CD1c-positive myeloid dendritic cell (primary cell): ENCODE results near the gene PAPSS2.
"Not testable (repeated sequence)": the region's sequence is repeated elsewhere in the genome, so short reads cannot be mapped to it uniquely, and the experiment has no call there.

Experiments used
- DNase-seq: peaks from one replicate; pipeline ENCODE4 v3.0.0-alpha.2; 2016; ENCODE audit errors: extremely low spot score

The PAPSS2 gene

GRCh38 chr10:87642988-87643387 lies 16.7 kb upstream of the PAPSS2 start:
- peak; percentile 70 for DNase-seq

DNA sequence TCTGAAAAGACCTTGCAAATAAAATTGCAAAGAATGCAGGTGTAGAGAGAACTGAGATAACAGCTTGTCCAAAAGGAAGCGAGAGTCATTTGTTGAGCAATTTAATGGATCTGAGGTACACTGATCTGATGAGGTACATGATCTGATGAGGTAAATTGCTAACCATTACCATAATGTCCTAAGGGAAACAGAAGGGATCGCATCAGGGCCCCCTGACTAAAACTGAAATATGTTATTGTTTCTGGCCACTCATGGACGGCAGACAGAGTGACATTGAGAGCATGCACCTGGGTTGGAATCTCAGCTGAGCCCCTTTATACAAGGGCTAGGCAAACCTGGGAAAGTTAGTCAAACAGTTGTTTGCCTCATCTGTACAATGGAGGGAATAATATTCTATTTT lies 15.8 kb upstream of the PAPSS2 start:
- DNase-seq: no peak

- DNase-seq: not testable (repeated sequence)
Observed at GRCh38 chr10:87644500-87644899, 15.2 kb upstream of the PAPSS2 start.

DNA sequence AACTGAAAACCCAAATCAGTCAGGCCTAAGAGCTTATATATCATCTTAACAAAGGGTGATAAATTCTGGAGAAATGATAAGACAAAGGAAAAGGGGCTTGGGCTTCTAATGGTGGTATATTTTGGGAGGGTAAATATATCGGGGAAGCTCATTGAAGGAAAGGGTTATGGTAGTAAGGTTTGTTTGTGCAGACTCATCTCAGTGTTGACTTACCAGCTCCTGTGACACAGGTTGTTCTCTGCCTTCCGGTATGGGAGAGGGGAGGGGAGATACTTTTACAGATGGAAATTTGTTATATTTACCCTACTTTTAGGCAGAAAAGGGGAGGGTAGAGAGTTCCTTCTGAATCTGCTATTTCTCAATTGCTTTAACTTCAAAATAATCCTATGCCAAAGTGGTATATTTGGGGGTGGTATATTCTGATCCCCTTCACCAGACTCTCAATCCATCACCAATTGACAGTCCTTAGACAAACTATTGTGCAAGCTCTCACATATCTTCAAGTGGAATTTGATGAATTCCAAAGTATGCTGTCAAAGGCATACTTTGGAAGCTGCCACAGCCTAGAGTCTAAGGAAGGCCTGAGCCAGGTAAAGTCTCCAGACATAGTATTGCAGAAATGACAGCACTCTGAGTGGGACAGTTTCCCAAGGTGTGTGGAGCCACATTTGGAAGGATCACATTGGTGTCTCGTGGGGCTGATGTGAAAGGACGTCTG lies 13.3 kb upstream of the PAPSS2 start:
- DNase-seq: no peak

- DNase-seq: no peak
Observed at GRCh38 chr10:87646935-87647334, 12.7 kb upstream of the PAPSS2 start.

GRCh38 chr10:87650838-87651589 lies 8.7 kb upstream of the PAPSS2 start:
- peak; percentile 29 for DNase-seq

- no peak for DNase-seq
Observed at GRCh38 chr10:87651801-87652200, 7.9 kb upstream of the PAPSS2 start.

- no peak for DNase-seq
Observed at GRCh38 chr10:87652261-87652660, 7.4 kb upstream of the PAPSS2 start.

- DNase-seq: no peak
Observed at GRCh38 chr10:87654212-87654611, 5.5 kb upstream of the PAPSS2 start.

DNA sequence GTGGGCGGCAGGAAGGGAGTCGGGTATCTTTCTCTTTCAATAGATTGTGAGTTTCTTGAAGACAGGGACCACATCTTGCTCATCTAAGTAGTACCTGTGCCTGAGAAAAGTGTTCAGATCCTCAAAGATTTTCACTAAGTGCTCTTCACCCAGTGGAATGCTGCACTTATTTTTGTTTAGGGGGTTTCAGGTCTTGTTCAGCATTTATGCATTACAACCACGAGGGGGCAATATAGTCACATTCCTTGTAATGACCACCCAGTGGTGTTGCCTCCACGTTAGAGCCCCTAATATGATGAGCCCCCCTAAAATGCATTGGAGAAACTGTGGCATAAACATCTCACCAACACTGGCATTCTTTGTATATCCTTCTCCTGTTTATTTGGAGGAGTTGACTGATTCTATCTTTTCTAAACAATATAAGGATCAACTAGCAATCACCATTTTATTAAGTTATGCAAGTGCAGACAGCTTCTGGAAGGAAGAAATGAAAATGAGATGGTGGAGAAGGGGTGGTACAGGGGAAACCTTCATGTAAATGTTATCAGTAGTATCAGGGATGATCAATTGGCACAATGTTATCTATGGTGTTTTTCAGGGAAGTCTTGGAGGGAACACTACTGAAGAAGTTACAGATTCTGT lies 3.1 kb upstream of the PAPSS2 start:
- peak; percentile 59 for DNase-seq

- DNase-seq: peak; percentile 90
Observed at GRCh38 chr10:87657371-87657770, 2.3 kb upstream of the PAPSS2 start.

DNA sequence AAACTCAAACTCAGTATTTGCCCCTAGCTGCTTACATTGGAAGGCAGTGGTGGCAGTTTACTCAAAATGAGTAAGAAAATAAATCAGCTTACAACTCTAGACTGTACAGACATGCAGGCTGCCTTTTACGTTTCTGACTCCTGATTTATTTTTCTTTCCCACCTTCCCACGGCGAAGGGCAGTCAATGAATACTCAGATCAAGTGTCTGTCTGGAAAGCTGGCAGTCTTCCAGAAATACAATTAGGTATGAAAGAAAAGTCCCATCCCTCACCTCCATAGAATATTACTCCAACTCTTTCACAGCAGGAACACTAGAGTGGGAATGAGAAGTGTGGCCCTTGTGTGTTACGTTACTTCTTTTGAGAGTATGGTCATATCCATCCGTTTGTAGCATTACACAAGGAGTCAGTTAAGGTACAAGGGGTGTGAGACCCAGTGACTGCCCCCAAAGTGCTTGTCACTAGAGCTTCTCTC lies 1.3 kb upstream of the PAPSS2 start:
- peak; percentile 44 for DNase-seq

DNA sequence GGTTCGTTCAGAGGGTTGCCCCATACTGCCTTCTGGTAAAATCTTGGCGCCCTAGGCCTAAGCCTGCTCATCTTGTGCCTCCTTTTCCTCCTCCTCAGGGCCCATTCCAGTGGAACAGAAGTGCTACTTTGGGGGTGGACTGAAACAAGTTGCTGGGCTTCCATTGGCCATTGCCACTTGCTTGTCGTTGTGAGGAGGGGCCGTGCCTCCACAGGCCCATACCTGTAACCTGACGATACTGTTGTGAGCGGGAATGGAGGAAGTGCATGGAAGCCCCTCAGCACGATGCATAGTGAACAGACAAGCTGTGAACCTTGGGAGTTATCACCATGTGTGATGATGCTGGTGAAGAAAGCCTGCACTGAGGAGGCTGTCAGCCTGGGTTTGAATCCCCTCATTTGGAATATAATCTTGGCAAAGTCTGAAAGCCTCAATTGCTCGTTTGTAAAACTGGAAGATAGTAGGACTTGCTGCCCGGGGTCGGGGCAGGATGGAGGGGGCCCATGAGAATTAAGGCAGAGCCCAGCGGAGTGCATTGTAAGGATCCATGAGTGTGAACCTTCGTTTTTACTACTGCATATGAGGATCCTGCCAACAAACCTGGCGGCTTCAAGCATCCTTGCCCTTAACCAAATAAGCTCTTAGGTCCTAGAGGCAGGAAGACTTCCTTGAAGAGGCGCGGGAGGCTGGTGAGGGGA lies 671 bp upstream of the PAPSS2 start:
- DNase-seq: no peak

DNA sequence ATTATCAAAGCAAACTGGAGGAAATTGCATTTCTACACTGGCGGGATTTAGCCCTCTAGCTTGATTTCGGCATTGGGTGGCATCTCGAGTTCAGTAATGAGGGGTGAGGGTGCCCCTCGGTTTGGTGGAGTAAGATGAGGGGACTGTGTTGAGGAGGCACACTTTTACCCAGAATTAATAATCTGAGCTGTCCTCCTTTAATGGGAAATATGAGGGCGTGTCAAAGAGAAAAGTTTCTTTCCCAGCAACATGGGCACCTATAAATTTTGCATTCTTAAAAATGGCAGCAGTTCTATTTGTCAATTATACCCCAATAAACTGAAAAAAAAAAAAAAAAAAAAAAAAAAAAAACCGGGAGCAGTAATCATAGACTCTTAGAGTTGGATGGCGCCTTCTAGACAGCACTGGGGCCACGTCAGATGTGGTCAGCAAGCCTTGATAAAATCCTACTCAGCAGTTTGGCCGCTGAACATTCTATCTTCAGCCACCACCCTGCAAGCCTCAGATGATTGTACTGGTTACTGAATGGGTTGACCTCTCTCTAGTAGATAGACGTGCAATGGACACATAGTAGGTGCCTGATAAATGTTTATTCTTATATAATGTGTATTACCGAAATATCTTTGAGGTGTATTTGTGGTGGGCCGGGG lies 931 bp downstream of the PAPSS2 start:
- no peak for DNase-seq

GRCh38 chr10:87661861-87662785 lies 2.4 kb downstream of the PAPSS2 start:
- no peak for DNase-seq

GRCh38 chr10:87664276-87664701 lies 4.6 kb downstream of the PAPSS2 start:
- DNase-seq: no peak

GRCh38 chr10:87667493-87667892 lies 7.8 kb downstream of the PAPSS2 start:
- no peak for DNase-seq

GRCh38 chr10:87668324-87669074 lies 8.8 kb downstream of the PAPSS2 start:
- DNase-seq: peak; percentile 66

DNA sequence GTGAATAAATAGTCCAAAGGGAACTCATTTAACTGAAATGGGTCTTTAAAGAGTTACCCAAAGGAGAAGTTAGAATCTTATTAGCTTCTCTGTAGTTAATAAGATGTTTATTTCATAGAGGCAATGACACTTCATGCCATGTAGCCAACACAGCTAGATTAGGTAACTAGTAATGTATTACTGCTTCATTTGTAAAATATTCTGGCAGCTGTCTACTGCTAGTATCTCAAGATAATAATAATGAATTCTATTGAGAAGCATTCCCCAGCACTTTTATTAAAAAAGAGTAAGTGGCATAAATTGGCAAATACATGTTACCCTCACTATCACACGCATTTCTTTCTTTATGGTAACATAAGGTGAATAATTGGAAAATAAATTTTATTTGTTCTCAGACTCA lies 10.1 kb downstream of the PAPSS2 start:
- no peak for DNase-seq

DNA sequence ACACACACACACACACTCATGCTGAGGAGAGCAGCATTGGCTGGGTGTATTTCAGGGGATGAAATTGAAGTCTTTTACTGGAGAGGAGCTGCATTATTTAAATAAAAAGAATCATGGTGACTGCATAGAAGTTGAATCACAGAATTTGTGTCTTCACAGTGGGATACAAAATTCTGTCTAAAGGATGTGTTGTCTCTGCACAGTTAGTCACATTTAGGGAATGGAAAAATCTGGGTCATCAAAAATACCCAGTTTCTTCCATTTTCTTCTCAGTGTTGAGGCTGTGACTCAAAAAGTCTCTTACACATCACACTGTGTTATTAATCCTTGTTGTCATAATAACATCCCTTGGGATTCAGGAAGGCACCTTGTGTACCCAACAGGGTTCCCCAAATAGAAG lies 10.9 kb downstream of the PAPSS2 start:
- DNase-seq: no peak
